Neural cell (in vitro differentiated cells): ENCODE results near the gene ANKRD55. TPM values are rescaled to one million over a fixed set of nuclear protein-coding genes. Genes with fewer than 3 reads are reported as not detected.

Source experiments
- H2AFZ ChIP-seq: fragments of 200-600, 300-800 bp; sonication (generic), shearing (Covaris generic); 2 replicates; pipeline ENCODE4 v1.6.0; 2014; ENCODE audit warnings: low read depth, mild to moderate bottlenecking, antibody characterized with exemption, low read length, moderate library complexity
- H3F3A ChIP-seq: fragments of 200-600 bp; shearing (Covaris generic); 2 replicates; pipeline ENCODE4 v1.6.1; 2016; ENCODE audit warnings: mild to moderate bottlenecking, moderate library complexity, mixed read lengths, antibody characterized with exemption, low read length; ENCODE audit not compliant: insufficient read depth, poor library complexity, severe bottlenecking
- H3K27ac ChIP-seq: fragments of 200-600, 300-800 bp; sonication (generic), shearing (Covaris generic); 2 replicates; pipeline ENCODE4 v1.5.1; 2014; ENCODE audit warnings: mild to moderate bottlenecking, low read length, moderate library complexity
- H3K27me3 ChIP-seq: fragments of 300-800, 200-600 bp; sonication (generic), shearing (Covaris generic); 2 replicates; pipeline ENCODE4 v1.6.0; 2014; ENCODE audit warnings: mild to moderate bottlenecking, low read depth, low read length, moderate library complexity; ENCODE audit not compliant: insufficient read depth
- H3K36me3 ChIP-seq: fragments of 300-800, 200-600 bp; sonication (generic), shearing (Covaris generic); 2 replicates; pipeline ENCODE4 v1.5.1; 2014; ENCODE audit warnings: mild to moderate bottlenecking, antibody characterized with exemption, low read length, moderate library complexity; ENCODE audit not compliant: insufficient read depth
- H3K4me2 ChIP-seq: fragments of 300-800, 200-600 bp; sonication (generic), shearing (Covaris generic); 2 replicates; pipeline ENCODE4 v1.6.0; 2014; ENCODE audit warnings: mild to moderate bottlenecking, low read length
- H3K4me3 ChIP-seq: fragments of 300-800, 200-600 bp; sonication (generic), shearing (Covaris generic); 2 replicates; pipeline ENCODE4 v1.5.1; 2014; ENCODE audit warnings: mild to moderate bottlenecking, low read length, moderate library complexity
- H3K79me2 ChIP-seq: fragments of 200-600 bp; shearing (Covaris generic); replicated peaks from 2 replicates; pipeline ENCODE4 v1.6.0; 2014; ENCODE audit warnings: mild to moderate bottlenecking, low read length, moderate library complexity; ENCODE audit not compliant: insufficient read depth
- H3K9ac ChIP-seq: fragments of 300-800, 200-600 bp; sonication (generic), shearing (Covaris generic); 2 replicates; pipeline ENCODE4 v1.6.1; 2016; ENCODE audit warnings: mild to moderate bottlenecking, low read length, mixed read lengths
- H3K9me2 ChIP-seq: fragments of 200-600 bp; shearing (Covaris generic); 2 replicates; pipeline ENCODE4 v1.6.1; 2016; ENCODE audit warnings: mild to moderate bottlenecking, low read length, mixed read lengths; ENCODE audit not compliant: insufficient read depth
- H3K9me3 ChIP-seq: fragments of 200-600, 300-800 bp; sonication (generic), shearing (Covaris generic); 2 replicates; pipeline ENCODE4 v1.6.1; 2016; ENCODE audit warnings: mild to moderate bottlenecking, mixed run types, low read length, moderate library complexity, mixed read lengths
- H4K20me1 ChIP-seq: fragments of 200-600 bp; shearing (Covaris generic); 2 replicates; pipeline ENCODE4 v1.6.1; 2016; ENCODE audit warnings: mild to moderate bottlenecking, mixed run types; ENCODE audit not compliant: insufficient read depth
- EP300 ChIP-seq: fragments of 450-650 bp; conservative IDR thresholded peaks from 2 replicates; pipeline ENCODE4 v1.6.1; 2014; ENCODE audit warnings: antibody characterized with exemption, mild to moderate bottlenecking, moderate library complexity; ENCODE audit not compliant: poor library complexity, severe bottlenecking
- EZH2 ChIP-seq: fragments of 200-600, 300-800 bp; shearing (Covaris generic), sonication (generic); IDR thresholded peaks from 2 replicates; pipeline ENCODE4 v1.6.1; 2014; ENCODE audit warnings: antibody characterized with exemption, low read length, borderline replicate concordance, mild to moderate bottlenecking; ENCODE audit not compliant: insufficient read depth, poor library complexity, severe bottlenecking
- MXI1 ChIP-seq: fragments of 450-650 bp; conservative IDR thresholded peaks from 2 replicates; pipeline ENCODE4 v1.6.1; 2014; ENCODE audit warnings: antibody characterized with exemption, mild to moderate bottlenecking; ENCODE audit not compliant: poor library complexity, severe bottlenecking
- POLR2AphosphoS5 ChIP-seq: IDR thresholded peaks from 2 replicates; pipeline ENCODE4 v1.6.1; 2012
- RAD21 ChIP-seq: fragments of 450-650 bp; conservative IDR thresholded peaks from 2 replicates; pipeline ENCODE4 v1.6.1; 2014; ENCODE audit warnings: antibody characterized with exemption, mild to moderate bottlenecking, moderate library complexity
- SMC3 ChIP-seq: fragments of 450-650 bp; conservative IDR thresholded peaks from 2 replicates; pipeline ENCODE4 v1.6.1; 2014; ENCODE audit warnings: antibody characterized with exemption, mild to moderate bottlenecking, moderate library complexity; ENCODE audit not compliant: poor library complexity
- TAF1 ChIP-seq: IDR thresholded peaks from 2 replicates; pipeline ENCODE4 v1.6.1; 2012; ENCODE audit warnings: low read depth
- polyA plus RNA-seq: library from polyadenylated mRNA; depleted of rRNA; stranded (reverse); fragments of >200 nt; gene quantifications from 2 replicates; pipeline ENCODE4 v1.2.3, GENCODE V29; 2014
- TF ChIP-seq, protein P1 (sequence below): fragments of 450-650 bp; IDR thresholded peaks from 2 replicates; pipeline ENCODE4 v1.5.1; 2014; ENCODE audit warnings: antibody characterized with exemption, mild to moderate bottlenecking, moderate library complexity; ENCODE audit not compliant: poor library complexity, severe bottlenecking
- TF ChIP-seq, protein P2 (sequence below): IDR thresholded peaks from 2 replicates; pipeline ENCODE4 v1.6.1; 2012; ENCODE audit warnings: borderline replicate concordance

Gene ANKRD55
- polyA plus RNA-seq, 1 donor from 2014 or later, result 49.8 TPM

DNA sequence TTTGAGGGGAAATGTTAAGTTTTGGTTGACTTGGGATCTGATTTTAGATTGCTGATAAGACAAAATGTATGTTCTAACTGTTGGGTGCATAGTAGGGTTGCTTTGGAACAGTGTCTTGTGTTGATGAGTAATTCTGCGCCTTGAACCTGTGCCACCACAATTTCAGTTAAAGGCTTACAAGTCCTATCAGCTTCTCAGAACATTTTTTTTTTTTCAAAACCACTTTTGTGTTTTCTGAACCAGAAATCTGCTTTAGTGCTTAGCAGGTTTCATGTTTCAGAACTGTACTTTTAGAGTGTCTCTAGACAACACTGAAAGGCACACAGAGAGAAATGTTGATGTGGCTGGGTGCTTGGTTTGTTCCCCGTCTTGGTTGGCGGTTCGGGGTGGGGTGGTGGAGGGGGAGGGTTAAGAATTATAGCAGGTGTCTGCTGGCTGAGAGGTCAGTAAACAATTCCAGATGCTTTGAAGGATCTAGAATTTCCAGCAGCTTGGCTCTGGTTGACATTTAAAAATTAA, 84.6 kb downstream of the ANKRD55 start:
- no peak overlapping the region for H2AFZ ChIP-seq
- H3F3A ChIP-seq, result no peaks in the 10 kb centered on the region
- H3K9me2 ChIP-seq, result no peaks in the 10 kb centered on the region
- H4K20me1 ChIP-seq, result no peaks in the 10 kb centered on the region
- no peak overlapping the region for H3K27ac ChIP-seq
- no peak overlapping the region for H3K9ac ChIP-seq
- no peaks in the 10 kb centered on the region for H3K36me3 ChIP-seq
- no peaks in the 10 kb centered on the region for H3K9me3 ChIP-seq
- H3K4me2 ChIP-seq, result no peak overlapping the region
- no peaks in the 10 kb centered on the region for H3K79me2 ChIP-seq
- no peaks in the 10 kb centered on the region for H3K27me3 ChIP-seq
- TF ChIP-seq TAF1 (no peak), EZH2 (no peak), POLR2AphosphoS5 (no peak), RAD21 (no peak), MXI1 (no peak), EP300 (no peak), SMC3 (no peak)
- TF ChIP-seq, protein P1, sequence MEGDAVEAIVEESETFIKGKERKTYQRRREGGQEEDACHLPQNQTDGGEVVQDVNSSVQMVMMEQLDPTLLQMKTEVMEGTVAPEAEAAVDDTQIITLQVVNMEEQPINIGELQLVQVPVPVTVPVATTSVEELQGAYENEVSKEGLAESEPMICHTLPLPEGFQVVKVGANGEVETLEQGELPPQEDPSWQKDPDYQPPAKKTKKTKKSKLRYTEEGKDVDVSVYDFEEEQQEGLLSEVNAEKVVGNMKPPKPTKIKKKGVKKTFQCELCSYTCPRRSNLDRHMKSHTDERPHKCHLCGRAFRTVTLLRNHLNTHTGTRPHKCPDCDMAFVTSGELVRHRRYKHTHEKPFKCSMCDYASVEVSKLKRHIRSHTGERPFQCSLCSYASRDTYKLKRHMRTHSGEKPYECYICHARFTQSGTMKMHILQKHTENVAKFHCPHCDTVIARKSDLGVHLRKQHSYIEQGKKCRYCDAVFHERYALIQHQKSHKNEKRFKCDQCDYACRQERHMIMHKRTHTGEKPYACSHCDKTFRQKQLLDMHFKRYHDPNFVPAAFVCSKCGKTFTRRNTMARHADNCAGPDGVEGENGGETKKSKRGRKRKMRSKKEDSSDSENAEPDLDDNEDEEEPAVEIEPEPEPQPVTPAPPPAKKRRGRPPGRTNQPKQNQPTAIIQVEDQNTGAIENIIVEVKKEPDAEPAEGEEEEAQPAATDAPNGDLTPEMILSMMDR, result no peak
- TF ChIP-seq, protein P2, sequence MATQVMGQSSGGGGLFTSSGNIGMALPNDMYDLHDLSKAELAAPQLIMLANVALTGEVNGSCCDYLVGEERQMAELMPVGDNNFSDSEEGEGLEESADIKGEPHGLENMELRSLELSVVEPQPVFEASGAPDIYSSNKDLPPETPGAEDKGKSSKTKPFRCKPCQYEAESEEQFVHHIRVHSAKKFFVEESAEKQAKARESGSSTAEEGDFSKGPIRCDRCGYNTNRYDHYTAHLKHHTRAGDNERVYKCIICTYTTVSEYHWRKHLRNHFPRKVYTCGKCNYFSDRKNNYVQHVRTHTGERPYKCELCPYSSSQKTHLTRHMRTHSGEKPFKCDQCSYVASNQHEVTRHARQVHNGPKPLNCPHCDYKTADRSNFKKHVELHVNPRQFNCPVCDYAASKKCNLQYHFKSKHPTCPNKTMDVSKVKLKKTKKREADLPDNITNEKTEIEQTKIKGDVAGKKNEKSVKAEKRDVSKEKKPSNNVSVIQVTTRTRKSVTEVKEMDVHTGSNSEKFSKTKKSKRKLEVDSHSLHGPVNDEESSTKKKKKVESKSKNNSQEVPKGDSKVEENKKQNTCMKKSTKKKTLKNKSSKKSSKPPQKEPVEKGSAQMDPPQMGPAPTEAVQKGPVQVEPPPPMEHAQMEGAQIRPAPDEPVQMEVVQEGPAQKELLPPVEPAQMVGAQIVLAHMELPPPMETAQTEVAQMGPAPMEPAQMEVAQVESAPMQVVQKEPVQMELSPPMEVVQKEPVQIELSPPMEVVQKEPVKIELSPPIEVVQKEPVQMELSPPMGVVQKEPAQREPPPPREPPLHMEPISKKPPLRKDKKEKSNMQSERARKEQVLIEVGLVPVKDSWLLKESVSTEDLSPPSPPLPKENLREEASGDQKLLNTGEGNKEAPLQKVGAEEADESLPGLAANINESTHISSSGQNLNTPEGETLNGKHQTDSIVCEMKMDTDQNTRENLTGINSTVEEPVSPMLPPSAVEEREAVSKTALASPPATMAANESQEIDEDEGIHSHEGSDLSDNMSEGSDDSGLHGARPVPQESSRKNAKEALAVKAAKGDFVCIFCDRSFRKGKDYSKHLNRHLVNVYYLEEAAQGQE, result no peak
- H3K4me3 ChIP-seq, result no peak overlapping the region

DNA sequence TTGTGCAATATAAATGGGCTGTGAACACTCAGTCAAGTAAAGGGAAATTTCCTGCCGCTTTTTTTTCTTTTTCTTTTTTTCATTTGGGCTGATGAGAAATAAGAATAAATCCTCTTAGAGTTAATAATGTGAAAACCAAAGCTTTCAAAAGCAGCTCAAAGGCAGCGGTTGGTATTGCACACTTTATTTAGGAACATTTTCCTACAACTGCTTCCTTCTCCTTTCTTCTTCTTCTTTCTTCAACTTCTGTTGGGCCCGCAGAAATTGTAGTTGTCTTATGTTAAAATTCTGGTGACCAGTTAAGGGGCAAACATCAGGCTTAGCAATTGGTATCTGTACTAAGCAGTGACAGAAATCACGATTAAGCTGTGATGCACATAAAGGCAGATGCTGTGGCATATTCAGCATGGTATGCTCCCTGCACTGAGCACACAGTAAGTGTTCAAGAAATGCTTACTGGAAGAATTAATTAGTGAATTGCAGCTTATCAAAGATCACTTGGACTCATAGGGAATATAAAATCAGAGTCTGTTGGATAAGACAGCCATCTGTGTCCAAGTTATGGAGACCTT, 85.4 kb downstream of the ANKRD55 start:
- H3K4me3 ChIP-seq, result no peak overlapping the region
- no peaks in the 10 kb centered on the region for H3F3A ChIP-seq
- no peaks in the 10 kb centered on the region for H3K36me3 ChIP-seq
- no peaks in the 10 kb centered on the region for H4K20me1 ChIP-seq
- H3K27me3 ChIP-seq, result no peaks in the 10 kb centered on the region
- no peak overlapping the region for H3K9ac ChIP-seq
- H3K4me2 ChIP-seq, result no peak overlapping the region
- H3K9me3 ChIP-seq, result no peaks in the 10 kb centered on the region
- TF ChIP-seq, protein P1, result no peak
- no peak for TF ChIP-seq EP300
- TF ChIP-seq, protein P2, result no peak
- TF ChIP-seq EZH2, result no peak
- no peak for TF ChIP-seq TAF1
- no peak for TF ChIP-seq POLR2AphosphoS5
- no peak for TF ChIP-seq RAD21
- no peak for TF ChIP-seq SMC3
- H3K79me2 ChIP-seq, result no peaks in the 10 kb centered on the region
- H3K9me2 ChIP-seq, result no peaks in the 10 kb centered on the region
- no peak overlapping the region for H3K27ac ChIP-seq
- H2AFZ ChIP-seq, result no peak overlapping the region
